G401.6 (cell line): Measurements from ENCODE around the gene ADSL.
A peak's percentile ranks its signal among the peaks of the same experiment; 100 is the strongest.
"Not testable (repeated sequence)": the region's sequence is repeated elsewhere in the genome, so short reads cannot be mapped to it uniquely, and the experiment has no call there.

Source experiments
- FAIRE-seq: peaks from 2 replicates; lab custom pipeline; 2012; peaks lifted over from hg19 to GRCh38; lab: Jason Lieb, UNC

ADSL gene

DNA sequence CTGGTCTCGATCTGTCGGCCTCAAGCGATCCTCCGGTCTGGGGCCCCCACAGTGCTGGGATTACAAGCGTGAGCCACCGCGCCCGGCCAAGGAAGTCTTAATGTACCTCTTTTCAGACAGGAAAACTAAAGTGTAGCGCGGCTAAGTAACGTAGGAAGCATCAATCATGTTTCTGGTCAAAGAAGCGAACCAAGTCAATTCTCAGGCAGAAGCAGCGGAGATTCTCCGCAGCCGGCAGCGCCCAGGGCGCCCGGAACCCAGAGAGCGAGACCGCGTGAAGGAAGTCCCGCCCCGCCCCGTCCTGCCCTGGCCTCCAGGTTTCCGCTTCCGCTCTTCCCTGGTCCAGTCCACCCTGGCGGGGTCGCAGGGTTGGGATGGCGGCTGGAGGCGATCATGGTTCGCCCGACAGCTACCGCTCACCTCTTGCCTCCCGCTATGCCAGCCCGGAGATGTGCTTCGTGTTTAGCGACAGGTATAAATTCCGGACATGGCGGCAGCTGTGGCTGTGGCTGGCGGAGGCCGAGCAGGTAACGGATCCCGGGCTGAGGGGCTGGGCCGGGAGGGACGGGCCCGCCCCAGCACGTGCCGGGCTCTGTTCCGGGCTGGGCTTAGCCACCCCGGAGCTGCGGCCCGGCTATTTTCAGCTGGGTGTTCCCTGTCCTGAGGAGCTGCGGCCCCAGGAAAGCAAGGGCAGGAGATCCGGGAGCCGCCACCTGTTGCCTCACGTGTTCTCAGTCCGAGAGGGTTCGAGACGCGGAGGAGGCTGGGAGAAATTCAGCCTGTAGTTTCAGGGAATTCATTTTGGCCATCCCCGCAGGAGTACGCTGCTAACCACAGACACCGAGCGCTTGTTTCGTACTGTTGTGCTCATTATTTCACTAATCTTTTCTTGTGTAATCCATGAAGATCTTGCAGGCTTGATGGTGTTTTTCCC lies at the start of gene ADSL:
ADSL (plus strand) TSS at position 316 of the 934 bp plus-strand sequence; CDS start at position 375, 59 bp downstream.
- FAIRE-seq, result peak; percentile 41

DNA sequence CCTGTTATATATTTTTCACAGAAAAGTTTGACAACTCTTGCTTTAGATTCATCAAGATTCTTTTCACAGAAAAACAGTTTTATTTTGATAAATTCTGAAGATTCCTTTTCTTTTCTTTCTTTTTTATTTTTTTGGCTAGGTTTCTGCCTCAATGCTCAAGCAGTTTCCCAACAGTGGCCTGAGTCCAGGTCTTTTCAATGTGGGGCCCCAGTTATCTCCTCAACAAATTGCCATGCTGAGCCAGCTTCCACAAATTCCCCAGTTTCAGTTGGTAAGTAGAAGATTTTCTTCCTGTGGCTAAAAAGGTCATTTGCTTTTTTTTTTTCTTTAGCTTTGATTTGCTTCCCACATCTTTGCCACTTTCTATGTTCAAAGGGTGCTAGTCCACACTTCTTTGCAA lies 46.0 kb upstream of the ADSL start:
- FAIRE-seq, result no peak

DNA sequence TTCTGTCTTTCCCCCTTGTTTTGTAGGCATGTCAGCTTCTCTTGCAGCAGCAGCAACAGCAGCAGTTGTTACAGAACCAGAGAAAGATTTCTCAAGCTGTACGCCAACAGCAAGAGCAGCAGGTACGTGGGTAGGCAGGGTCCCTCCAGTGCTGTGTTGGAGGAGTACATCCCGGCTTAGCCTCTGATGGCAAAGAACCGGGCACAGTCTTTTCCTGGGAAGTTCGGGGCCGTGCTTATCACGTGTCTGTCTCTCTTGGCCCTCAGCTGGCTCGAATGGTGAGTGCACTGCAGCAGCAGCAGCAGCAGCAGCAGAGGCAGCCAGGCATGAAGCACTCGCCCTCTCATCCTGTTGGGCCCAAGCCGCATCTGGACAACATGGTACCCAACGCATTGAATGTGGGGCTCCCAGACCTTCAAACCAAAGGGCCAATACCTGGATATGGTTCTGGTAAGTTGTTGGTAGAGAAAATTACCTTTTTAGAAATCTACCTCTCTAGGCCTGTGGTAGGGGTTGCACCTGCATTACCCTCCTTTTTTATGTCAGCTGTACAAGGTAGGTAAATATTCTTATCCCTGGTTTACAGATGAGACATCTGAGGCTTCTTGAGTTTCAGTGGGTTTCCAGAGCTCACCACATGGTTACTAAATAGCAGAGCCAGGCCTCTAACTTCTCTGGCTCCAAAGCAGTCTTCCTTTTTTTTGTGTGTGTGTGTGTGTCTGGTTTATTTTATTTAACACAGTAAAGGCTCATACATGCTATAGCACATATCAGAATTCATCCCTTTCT lies 45.2 kb upstream of the ADSL start:
- no peak for FAIRE-seq

DNA sequence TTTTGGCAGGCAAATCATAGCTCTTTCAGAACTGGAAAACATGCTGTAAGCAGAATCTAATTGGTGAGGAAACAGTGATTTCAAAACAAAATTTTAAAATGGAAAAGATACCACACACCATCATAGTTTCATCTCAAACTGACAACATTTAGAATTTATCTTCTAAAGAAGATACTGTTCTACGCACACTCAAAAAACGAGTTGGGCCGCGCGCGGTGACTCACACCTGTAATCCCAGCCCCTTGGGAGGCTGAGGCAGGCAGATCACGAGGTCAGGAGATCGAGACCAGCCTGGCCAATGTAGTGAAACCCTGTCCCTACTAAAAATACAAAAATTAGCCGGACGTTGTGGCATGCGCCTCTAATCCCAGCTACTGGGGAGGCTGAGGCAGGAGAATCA lies 44.2 kb upstream of the ADSL start:
- no peak for FAIRE-seq

DNA sequence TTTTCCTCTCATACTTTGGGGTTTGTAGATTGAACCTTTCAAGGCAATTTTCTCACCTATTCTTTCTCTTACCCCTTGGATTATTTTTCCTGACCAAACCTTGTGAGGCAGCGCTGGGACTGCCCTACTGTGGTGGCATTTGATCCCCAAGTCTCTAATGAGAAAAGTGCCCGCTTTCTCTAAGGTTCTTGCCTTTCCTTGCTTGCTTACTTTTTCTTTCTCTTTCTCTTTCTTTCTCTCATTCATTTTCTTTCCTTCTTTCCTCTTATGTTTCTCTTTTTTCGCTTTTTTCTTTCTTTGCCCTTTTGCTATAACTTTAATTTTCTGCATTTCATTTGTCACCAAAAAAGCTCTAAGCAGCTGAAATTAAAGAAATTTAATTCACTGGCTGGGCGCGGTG lies 40.7 kb upstream of the ADSL start:
- FAIRE-seq, result no peak

DNA sequence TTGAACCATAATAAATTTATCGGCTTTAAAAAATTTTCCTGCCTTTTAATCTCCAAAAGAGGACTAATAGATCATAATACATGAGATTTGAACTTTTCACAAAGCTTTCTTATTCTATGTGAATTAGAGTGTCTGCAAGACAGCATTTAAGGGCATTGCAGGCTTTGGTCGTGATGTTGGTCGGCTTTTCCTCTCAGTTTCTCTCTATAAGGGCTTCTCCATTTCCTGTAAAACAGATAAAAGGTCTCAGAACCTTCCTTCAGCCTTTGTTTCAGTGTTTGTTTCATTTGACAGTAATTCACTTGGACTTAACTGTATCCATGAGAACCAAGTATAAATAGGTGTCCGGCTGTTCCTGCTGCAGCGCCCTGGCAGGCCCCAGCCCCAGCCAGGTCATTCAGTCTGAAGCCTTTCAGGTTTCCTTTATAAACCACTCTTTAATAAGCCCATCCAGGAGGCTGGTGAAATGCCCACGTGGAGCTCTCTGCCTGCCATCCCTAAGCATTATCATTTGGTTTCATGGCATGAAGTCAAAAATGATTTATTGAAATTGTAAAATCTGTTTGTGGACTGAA lies 37.2 kb upstream of the ADSL start:
- no peak for FAIRE-seq

DNA sequence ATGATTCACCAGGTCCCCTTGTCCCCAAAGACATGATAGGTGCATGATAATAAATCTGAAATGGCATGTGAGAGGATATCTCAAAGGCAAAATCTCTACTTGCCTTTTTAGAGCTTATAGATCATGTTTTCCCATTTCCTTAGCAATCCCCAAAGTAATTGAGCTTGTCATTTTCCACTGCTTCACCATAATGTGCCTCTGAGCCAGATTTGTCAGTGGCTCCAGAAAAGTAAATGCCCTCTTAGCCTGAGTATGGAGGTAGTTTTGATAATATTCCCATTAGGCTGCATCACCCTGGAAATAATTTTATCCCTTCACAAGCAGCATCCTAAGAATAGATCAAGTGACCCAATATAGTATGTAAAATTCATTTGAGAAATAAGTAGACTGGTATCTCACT lies 36.7 kb upstream of the ADSL start:
- FAIRE-seq, result no peak

DNA sequence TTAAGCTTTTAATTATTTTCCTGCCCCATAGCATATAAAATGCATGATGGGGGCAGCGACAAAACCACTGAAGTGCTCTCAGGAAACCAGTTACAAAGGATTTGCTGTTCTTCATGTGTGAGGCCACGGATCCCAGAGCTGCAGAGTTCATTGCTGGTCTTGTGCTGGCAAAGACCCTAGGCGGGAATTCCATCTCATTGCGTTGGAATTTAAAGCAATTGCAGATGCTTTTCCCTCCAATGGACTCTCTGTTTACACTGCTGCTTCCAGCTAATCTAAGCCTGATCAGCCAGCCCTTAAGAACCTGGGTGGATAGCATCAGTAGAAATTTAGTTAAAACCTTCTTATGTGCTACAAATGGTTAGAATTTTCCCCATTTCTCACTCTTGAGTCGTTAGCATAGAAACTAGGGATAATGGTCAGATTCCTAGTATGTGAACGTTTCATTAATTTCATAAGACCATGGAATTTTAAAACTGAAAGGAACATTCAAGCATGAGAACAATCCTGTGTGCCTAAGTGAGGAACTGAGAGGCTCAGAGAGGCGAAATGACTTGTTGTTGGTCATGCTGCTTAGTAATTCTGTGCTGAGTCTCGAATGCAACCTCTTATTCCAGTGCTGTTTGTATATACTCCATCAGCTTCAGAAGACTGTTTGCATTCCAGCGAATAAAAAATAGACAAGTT lies 36.1 kb upstream of the ADSL start:
- FAIRE-seq, result no peak

DNA sequence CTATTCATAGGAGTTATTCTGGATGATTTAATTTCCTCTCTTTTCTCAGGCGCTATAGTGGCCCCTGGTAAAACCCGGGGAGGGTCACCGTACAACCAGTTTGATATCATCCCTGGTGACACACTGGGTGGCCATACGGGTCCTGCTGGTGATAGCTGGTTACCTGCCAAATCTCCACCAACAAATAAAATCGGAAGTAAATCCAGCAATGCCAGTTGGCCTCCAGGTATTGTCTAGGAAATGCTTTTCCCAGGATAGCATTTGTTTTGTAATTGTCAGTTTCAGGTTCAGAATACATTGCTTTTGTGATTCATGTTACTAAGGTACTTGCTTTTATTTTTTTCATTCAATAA lies 35.6 kb upstream of the ADSL start:
- no peak for FAIRE-seq

DNA sequence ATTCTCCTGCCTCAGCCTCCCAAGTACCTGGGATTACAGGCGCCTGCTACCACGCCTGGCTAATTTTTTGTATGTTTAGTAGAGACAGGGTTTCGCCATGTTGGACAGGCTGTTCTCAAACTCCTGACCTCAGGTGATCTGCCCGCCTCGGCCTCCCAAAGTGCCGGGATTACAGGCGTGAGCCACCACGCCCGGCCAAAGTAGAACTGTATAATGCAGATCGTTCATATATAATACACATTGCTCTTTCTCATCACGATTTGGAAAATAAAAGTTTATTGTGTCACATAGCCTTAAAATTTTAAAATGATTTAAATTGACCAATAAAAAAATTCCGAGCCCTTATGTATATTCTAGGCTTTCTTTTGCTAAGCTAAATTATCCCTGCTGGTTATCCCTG lies 34.7 kb upstream of the ADSL start:
- FAIRE-seq, result not testable (repeated sequence)

DNA sequence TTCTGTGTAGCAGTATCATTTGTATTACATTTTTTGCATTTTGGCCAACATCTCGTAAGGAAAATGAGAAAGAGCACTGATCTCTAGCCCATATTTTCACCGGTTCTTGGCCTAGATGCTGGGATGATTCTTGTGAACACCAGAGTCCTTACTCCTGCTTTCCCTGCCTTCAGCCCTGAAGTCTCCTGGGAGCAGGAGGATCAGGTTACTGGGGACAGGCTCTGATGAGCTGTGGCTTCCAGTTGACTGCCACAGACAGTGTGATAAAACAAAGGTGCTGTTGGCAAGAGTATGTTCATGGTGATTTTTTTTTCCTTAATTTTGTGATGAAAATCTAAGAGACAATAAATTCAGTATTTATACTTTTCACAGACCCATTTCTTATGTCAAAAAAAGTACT lies 34.2 kb upstream of the ADSL start:
- FAIRE-seq, result no peak

DNA sequence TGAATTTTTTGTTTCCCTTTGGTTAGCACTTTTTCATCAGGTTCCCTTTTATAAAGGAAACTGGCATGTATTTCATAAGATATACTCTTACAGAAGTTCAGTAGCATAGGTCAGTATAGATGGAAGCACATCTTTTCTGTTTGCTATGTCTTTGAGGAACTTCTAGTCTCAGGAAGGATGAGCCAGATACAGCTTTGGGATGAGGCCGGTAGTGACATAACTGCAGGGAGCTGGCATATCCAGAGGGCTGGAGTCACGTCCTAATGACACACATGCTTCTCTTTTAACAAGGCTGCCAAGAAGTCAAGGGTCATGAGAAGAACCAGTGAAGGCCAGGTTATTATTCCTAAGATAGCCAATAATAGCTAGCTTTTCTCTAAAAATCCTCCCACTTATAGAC lies 33.3 kb upstream of the ADSL start:
- FAIRE-seq, result no peak

DNA sequence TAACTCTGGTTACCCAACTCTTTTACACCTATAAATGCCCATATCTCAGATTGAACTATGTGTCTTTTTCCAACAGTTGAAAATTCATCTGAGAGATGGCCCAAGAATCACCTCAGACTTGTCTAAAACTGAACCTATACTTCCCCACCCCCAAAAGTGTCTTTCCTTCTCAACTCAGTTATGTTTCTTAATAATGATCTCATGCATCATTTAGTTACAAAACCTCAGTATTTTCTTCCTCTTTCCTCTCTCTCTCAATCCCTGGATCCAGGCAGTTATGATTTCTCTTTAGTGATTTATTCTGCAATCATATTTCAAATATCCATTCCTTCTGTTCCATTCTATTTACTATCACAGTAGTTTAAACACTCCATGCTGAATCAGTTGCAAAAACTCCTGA lies 32.3 kb upstream of the ADSL start:
- FAIRE-seq, result no peak

DNA sequence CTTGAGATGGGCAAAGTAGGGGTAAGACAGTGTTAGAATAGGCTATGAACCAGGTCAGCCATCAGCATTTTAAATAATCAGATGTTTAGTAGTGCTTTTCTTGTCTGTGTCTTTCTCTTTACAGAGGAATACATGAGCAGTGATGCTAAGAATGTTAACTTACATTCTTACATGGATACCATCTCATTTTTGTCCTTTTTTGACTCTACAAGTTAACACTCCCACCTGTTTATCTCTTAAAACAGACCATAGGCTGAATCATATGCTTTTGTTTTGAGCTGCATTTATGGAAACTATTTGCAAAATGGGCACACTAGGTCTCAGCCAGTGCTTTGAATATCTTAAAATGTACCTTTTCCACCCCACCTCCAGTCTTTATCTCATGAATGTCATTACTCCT lies 25.6 kb upstream of the ADSL start:
- no peak for FAIRE-seq

DNA sequence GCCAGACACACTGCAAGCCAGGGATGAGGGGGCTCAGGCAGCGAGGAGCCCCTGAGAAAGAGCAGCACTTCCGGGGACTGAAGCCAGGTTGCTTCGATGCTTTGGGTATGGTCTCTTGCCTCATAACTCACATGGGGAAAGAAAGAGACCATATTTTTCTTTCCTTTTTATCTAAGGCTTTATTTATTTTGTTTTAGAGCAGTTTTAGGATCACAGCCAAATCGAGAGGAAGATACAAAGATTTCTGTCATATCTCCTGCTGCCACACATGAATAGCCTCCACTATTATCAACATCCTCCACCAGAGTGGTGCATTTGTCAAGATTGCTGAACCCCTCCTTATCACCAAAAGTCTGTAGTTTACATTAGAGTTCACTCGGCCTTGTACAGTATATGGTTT lies 24.3 kb upstream of the ADSL start:
- FAIRE-seq, result no peak

DNA sequence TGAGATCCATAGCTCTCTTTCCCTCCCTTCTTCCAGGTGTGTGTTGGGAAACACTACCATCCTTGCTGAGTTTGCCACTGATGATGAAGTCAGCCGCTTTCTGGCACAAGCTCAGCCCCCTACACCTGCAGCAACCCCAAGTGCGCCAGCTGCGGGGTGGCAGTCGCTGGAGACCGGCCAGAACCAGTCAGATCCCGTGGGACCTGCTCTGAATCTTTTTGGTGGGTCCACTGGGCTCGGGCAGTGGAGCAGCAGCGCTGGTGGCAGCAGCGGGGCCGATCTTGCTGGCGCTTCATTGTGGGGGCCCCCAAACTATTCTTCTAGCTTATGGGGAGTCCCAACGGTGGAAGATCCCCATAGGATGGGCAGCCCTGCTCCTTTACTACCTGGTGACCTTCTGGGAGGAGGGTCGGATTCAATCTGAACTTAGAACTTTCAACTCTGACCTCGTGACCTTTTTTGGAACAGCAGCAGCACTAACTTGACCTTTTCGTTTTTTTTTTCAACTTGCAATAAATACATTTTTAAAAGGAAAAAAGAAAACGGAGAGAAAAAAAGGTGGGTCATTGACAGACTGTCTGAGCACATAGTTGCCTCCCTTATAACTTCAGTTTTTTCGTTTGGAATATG lies 23.4 kb upstream of the ADSL start:
- no peak for FAIRE-seq

DNA sequence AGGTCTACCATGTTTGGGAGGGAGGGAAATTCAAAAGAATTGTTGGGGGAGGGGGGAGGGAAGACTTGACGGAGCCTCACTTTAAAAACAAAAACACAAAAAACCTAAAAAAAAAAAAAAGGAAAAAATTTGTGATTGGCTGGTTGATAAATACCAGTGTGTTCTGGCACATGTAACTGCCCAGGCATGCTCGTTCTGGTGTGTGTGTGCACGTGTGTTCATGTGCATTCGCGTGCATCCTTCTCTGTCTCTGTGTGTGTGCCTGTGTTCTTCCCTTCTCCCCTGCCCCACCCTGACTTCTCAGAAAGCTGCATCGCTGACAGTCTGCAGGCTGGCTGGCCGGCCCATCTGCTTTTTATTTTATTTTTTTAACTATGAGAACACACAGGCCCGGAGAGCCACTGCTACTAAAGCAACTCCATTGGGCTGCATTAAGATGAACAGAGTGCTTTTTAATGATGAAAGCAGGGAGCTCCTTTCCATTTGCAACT lies 22.6 kb upstream of the ADSL start:
- FAIRE-seq, result no peak

DNA sequence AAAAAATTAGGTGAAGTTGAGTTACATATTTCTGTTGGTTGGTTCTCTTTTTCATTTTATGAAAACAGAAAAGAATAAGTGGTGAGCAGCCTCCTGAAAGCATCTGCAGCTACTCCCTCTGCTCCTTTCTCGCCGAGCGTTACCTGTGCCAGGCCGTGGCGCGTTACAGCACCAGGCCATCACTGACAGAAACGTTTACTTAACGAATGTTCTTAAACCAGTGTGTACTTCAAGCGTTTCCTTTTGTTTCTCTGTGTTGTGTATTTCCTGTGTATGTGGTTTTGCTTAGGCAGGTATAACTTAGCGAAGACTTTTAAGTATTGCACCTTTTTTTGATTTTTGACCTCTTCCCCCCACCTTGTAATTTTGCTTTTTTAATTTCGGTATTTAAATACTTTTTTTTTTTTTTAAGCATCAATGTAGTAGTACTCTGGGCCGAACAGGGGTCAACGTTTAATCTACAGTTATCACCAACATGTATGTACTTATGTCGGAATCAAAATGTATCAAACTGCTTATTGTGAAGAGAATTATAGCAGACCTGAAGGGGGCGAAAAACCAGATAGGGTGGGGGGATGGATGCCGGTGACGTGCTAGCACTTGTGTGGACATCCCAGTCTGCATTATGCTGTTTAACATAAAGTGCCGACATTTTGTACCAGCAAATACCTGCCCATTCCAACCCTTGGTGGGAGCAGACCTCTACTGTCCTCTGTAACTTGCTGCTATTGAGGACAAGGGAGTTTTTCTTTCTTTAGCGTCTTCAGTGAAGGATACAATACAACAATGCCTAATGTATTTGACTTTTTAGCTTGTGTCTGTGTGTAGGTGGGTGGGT lies 21.6 kb upstream of the ADSL start:
- no peak for FAIRE-seq

DNA sequence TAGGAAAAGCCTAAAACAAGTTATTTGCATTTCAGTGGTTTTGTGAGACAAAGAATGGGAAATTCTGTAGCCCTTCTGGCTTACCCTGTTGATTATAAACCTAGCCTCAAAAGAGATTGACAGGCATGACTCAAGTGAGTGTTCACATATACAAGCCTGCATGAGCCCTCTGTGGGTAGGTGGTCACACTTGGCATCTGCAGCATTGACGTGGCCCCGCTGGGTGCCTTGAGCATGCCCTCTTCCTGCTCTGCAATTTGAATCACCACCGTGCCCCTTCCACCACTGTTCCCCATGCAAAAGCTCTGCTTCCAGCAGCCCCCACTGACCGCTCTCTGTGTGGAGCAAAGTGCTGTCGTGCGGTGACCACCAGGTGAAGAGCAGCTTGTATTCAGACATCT lies 21.0 kb upstream of the ADSL start:
- FAIRE-seq, result no peak

DNA sequence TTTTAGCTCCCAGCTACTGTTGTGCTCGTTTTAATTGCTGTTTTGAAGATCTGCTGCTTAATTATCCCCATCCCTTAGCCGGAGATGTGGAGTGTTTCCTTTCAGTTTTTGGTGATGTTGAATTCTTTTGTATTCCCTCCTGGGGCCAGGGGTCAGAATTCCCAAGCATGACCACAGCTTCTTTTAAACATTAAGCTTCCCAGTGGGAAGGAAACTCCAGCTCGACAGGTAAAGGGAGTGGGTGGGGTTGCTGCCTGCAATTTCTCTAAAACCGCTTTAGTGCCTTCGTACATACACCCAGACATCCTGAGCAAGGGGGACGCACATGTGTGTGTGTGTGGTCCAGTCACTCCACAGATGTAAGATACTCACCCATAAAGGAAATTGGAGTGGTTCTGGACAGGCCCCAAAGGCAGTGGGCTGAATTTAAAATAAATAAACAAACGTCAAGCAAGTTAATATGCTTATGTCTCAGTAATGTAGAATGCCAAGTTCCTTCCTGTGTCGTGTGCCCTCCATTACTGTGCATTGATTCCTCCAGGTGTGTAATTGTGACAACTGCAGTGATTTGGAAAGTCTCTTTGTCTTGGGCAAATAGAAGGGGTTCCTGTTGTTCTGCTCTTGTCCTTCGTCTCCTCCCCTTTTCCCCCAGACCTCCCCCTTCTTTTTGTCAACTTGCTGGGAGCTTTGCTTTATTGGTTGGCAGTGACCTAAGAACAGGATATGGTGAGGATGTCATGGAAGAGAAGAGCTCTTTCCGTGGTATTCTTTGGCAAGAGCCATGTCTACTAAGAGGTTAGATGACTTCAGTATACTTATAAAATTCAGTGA lies 19.2 kb upstream of the ADSL start:
- no peak for FAIRE-seq
